ENCODE measurements around the gene SOX12. TPM values are rescaled to one million over a fixed set of nuclear protein-coding genes. Genes with fewer than 3 reads are reported as not detected.

The SOX12 gene
- total RNA-seq, 2 donors from 2014 or later: 5.3 TPM

GRCh38 chr20:325889-326644 lies 715 bp downstream of the SOX12 start:
- peak; percentile 73 for DNase-seq (ENCODE audit: low spot score)
- H3K27me3 ChIP-seq: no peaks in the 10 kb centered on the region
- H3K4me1 ChIP-seq: peaks cover 0 to 39% of the 10 kb centered on the region in 2 donors
- no peaks in the 10 kb centered on the region for H3K36me3 ChIP-seq
- peak overlapping the region; percentile 91 to 95 for H3K27ac ChIP-seq
- H3K4me3 ChIP-seq: peak overlapping the region; percentile 70 to 73
- no peaks in the 10 kb centered on the region for H3K9me3 ChIP-seq
- no peak for TF ChIP-seq CTCF (IDR thresholded peaks at IDR 0.05)

GRCh38 chr20:326645-327185 lies 1.4 kb downstream of the SOX12 start:
- H3K4me3 ChIP-seq: peak overlapping the region; percentile 70 to 73
- no peak for DNase-seq (ENCODE audit: low spot score)
- peaks cover 0 to 39% of the 10 kb centered on the region in 2 donors for H3K4me1 ChIP-seq
- no peaks in the 10 kb centered on the region for H3K27me3 ChIP-seq
- H3K36me3 ChIP-seq: no peaks in the 10 kb centered on the region
- no peak for TF ChIP-seq CTCF (IDR thresholded peaks at IDR 0.05)
- no peaks in the 10 kb centered on the region for H3K9me3 ChIP-seq
- peak overlapping the region; percentile 91 to 95 for H3K27ac ChIP-seq

- H3K27me3 ChIP-seq: no peaks in the 10 kb centered on the region
- no peak for TF ChIP-seq CTCF (IDR thresholded peaks at IDR 0.05)
- no peaks in the 10 kb centered on the region for H3K36me3 ChIP-seq
- peak overlapping the region; percentile 91 to 95 for H3K27ac ChIP-seq
- no peaks in the 10 kb centered on the region for H3K9me3 ChIP-seq
- H3K4me3 ChIP-seq: peak overlapping the region; percentile 70 to 73
- peaks cover 0 to 39% of the 10 kb centered on the region in 2 donors for H3K4me1 ChIP-seq
- peak; percentile 73 for DNase-seq (ENCODE audit: low spot score)
Measured at GRCh38 chr20:327186-328026, 2.1 kb downstream of the SOX12 start.

GRCh38 chr20:328027-328974 lies 2.9 kb downstream of the SOX12 start:
- Histone ChIP-seq H3K4me3 (peak overlapping the region in 1 of 2 donors; percentile 73), H3K27ac (peak overlapping the region; percentile 91 to 95), H3K9me3 (no peaks in the 10 kb centered on the region), H3K4me1 (peaks cover 0 to 39% of the 10 kb centered on the region in 2 donors), H3K27me3 (no peaks in the 10 kb centered on the region), H3K36me3 (no peaks in the 10 kb centered on the region)
- DNase-seq (ENCODE audit: low spot score): no peak
- no peak for TF ChIP-seq CTCF (IDR thresholded peaks at IDR 0.05)

Data from right atrium auricular region (tissue), 2 donors.